HG02870 (cell line): Measurements from ENCODE around the gene RPL7A.
"Not testable (repeated sequence)": the region's sequence is repeated elsewhere in the genome, so short reads cannot be mapped to it uniquely, and the experiment has no call there.

Experiments used
- ATAC-seq: cut with Tn5 transposase; IDR thresholded peaks from one replicate; pipeline ENCODE4 v1.9.1; 2021; ENCODE audit warnings: mild to moderate bottlenecking, moderate library complexity; ENCODE audit not compliant: unreplicated experiment

Gene RPL7A

DNA sequence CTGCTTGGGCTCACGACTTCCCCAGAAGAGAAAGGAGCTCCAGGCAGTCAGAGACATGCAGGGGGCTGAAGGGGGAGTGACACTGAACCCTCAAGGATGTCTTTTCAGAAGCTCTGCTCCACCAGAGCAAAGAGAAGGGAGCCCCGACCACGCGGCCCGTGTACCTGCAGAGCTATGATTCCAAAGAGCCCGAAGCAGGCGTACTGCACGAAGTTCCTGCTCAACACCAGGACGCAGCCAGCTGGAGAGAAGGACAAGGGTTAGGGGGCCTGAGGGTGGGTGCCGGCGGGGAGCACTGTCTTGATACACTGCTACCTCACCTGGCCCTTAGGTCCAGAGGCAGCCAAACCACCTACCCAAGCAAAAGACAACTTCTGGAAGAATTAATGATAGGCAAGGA lies 18.4 kb downstream of the RPL7A start:
- ATAC-seq = no peak

- ATAC-seq = no peak
Observed at GRCh38 chr9:133367221-133367620, 19.2 kb downstream of the RPL7A start.

DNA sequence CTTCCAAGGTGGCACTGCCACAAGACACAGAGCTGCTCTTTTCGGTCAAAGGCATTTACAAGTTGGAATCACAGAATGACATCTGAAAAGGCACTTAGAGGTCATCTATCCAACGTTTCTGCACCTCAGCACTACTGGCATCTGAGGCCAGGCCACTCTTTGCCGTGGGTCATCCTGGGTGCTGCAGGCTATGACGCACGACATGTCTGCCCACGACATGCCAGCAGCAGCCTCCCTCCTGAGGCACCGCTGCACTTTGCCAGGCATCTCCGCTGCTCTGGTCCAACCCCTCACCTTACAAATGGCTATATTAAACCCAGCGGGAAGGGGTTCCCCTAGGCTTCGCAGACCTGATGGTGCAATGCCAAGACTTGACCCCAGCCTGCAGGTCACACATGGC lies 19.8 kb downstream of the RPL7A start:
- ATAC-seq = no peak

DNA sequence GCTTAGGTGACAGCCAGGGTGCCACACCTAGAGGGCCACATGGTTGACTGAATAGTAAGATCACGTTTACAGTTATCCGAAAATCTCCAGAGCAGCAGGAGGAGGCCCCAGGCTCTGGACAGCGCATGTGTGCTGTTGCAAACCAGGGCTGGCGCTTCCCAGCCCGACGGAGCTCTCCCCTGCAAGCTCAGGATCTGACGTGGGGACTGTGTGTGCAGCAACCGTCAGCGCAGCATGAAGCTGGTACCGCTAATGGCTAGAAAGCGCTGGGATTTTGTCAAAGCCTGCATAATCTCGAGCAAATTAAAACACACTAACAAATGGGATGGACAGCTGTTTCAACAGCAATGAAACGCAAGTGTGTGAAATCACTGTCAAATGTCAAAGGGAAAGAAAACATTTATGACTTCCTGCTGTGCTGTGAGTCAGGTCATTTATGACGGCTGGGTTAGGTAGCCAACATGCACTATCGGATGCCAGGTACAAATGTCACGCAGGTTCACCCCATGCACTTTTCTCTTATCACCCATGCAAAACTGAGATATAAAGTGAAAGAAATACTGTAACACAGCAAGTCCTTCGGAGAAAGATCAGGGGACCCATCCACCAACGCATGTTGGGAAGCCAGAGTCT lies 20.3 kb downstream of the RPL7A start:
- no peak for ATAC-seq

DNA sequence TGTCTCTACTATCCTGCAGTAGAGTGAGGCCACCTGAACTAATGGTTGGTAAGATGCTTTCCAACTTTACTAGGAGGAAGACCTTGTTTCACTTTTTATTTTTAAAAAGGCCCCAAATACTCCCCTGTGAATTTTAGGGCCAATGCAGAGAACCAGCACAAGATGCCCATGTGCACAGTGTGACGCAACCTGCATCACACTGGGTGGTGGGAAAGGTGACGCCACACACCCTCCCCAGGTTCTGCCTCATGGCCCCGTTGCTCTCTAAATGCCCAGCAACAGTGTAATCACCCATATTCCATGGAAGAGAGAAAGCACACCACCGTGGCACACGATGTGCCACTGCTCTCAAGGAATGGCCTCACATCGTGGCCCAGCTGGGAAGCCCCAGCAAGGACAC lies 21.4 kb downstream of the RPL7A start:
- no peak for ATAC-seq

- no peak for ATAC-seq
Observed at GRCh38 chr9:133369933-133370332, 21.9 kb downstream of the RPL7A start.

GRCh38 chr9:133370685-133371084 lies 22.7 kb downstream of the RPL7A start:
- ATAC-seq = no peak

- no peak for ATAC-seq
Observed at GRCh38 chr9:133371261-133371711, 23.3 kb downstream of the RPL7A start.

GRCh38 chr9:133372144-133372543 lies 24.1 kb downstream of the RPL7A start:
- ATAC-seq = no peak

- no peak for ATAC-seq
Observed at GRCh38 chr9:133374612-133375115, 26.6 kb downstream of the RPL7A start.

- peak; percentile 16 for ATAC-seq
Observed at GRCh38 chr9:133375116-133375723, 27.2 kb downstream of the RPL7A start.

GRCh38 chr9:133375724-133376654 lies 28.0 kb downstream of the RPL7A start, which contains the start of the genes STKLD1 and SURF4:
Gene STKLD1, plus strand, starts transcription at chr9:133376366. Its CDS starts 108 bp downstream, at chr9:133376474.
Gene SURF4, minus strand, starts transcription at chr9:133376060. Its CDS starts 91 bp downstream, at chr9:133375969.
- peak; percentile 81 for ATAC-seq

DNA sequence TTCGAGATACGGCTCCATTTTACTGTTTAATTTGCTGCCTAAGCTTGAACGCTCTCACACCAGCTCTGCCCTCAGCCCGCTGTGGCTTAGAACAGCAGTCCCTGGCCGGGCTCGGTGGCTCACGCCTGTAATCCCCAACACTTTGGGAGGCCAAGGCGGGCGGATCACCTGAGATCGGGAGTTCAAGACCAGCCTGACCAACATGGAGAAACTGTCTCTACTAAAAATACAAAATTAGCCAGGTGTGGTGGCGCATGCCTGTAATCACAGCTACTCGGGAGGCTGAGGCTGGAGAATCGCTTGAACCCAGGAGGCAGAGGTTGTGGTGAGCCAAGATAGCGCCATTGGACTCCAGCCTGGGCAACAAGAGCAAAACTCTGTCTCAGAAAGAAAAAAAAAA lies 29.3 kb downstream of the RPL7A start:
- ATAC-seq = not testable (repeated sequence)

DNA sequence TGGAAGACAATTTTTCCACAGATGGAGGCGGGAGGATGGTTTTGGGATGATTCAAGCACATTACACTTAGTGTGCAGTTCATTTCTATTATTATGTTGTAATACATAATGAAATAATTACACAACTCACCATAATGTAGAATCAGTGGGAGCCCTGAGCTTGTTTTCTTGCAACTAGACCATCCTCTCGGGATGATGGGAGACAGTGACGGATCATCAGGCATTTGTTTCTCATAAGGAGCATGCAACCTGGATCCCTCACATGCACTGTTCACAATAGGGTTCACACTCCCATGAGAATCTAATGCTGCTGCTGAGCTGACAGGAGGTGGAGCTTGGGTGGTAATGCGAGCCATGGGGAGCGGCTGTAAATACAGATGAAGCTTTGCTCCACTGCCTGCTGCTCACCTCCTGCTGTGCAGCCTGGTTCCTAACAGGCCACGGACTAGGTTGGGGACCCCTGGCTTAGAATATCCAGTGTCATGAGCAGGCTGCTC lies 29.8 kb downstream of the RPL7A start:
- ATAC-seq = no peak

DNA sequence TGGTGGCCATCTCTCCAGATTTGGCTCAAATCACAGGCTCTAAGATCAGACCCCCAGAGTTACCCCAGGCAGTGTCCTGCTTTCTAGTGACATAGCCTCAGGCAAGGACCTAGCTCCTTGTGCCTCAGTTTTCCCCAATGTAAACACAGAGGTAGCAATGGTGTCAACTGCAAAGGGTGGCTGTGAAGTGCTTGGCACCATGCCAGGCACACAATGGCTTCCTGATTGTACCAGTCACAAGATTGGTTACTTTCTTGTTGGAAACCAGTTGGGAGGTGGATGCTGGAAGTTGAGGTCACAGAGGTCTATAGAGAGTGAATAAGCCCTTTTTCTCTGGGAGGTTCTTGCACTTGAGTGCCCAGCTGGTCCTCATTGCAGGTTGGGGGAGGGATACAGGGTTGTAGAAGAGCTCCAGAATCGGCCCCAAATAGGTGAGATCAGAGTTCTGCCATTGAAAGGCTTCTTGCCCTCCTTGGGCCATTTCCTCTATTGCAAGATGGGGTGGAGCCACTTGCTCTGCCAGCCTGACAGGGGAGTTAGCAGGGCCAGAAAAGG lies 30.5 kb downstream of the RPL7A start:
- no peak for ATAC-seq

DNA sequence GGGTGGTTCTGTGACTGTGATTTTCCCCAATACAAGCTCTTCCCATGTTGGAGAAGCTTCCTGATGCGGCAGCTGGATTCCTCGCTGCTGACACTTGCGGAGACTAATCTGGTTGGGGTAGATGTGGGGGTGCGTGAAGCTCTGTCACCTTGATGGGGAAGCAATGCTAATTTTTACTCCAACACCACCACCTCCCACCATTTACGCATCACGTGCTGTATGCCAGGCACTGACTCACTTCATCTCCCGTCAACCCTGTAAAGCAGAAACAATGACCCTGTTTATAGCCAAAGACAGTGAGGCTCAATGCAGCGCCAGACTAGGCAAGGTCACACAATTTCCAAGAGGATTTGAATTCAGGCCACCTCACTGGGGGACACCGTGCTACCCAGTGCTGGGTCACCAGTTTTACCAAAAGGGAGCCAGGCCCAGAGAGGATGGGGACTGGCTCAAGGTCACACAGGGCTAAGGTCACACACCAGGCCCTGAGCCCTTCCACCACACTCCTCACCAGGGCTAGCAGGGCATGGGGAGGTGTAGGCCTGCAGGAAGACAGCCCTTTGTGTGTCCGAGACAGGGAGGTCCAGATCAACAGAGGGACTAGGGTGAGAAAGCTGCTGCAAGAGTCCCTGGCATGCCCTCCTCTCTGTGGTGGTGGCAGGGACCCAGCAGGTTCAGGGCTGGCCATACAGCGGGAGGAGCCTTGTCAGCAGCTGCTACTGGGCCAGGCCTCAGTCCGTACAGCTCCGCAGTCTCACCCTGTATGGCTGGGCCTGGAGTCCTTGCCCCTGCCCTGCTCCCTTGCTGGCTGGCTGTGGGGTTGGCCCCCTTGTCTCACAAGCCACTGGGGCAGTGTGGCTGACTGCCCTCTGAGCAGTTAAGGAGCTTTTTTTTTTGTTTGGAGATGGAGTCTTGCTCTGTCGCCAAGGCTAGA lies 31.4 kb downstream of the RPL7A start:
- ATAC-seq = no peak

DNA sequence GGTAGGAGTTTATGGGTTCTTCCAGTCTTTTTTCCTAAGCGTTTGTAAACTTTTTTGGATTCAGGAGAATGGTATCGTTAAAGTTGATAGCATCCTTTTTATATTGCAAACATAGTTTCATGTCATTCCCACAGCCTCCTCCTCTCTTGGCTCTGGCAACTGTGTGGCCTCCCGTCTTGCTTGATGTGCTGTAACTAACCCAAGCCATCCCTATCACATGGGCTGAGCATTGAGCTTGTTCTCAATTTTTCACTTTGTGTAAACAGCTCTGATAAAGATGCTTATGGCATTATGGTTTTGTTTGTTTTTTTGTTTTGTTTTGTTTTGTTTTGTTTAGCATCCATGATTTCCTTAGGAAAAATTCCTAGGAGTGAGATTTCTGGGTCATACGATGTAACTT lies 32.7 kb downstream of the RPL7A start:
- no peak for ATAC-seq

DNA sequence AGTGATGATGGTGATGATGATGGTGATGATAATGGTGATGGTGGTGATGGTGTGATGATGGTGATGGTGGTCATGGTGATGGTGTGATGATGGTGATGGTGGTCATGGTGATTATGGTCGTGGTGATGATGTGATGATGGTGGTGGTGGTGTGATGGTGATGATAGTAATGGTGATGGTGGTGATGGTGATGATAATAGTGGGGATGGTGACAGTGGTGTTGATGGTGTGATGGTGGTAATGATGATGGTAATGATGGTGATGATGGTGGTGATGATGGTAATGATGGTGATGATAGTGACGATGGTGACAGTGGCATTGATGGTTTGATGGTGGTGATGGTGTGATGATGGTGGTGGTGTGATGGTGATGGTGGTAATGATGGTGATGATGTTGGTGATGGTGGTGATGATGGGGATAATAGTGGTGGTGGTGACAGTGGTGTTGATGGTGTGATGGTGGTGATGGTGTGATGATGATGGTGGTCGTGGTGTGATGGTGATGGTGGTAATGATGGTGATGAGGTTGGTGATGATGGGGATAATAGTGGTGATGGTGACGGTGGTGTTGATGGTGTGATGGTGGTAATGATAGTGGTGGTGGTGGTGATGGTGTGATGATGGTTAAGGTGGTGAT lies 34.6 kb downstream of the RPL7A start:
- ATAC-seq = no peak

- no peak for ATAC-seq
Observed at GRCh38 chr9:133383438-133383837, 35.4 kb downstream of the RPL7A start.
